GM21825 (cell line): ENCODE measurements around the gene BTBD6.
"Not testable (repeated sequence)": the region's sequence is repeated elsewhere in the genome, so short reads cannot be mapped to it uniquely, and the experiment has no call there.

Experiments used
- ATAC-seq: cut with Tn5 transposase; IDR thresholded peaks from one replicate; pipeline ENCODE4 v1.9.1; 2021; ENCODE audit warnings: mild to moderate bottlenecking, moderate library complexity; ENCODE audit not compliant: unreplicated experiment

BTBD6 gene

DNA sequence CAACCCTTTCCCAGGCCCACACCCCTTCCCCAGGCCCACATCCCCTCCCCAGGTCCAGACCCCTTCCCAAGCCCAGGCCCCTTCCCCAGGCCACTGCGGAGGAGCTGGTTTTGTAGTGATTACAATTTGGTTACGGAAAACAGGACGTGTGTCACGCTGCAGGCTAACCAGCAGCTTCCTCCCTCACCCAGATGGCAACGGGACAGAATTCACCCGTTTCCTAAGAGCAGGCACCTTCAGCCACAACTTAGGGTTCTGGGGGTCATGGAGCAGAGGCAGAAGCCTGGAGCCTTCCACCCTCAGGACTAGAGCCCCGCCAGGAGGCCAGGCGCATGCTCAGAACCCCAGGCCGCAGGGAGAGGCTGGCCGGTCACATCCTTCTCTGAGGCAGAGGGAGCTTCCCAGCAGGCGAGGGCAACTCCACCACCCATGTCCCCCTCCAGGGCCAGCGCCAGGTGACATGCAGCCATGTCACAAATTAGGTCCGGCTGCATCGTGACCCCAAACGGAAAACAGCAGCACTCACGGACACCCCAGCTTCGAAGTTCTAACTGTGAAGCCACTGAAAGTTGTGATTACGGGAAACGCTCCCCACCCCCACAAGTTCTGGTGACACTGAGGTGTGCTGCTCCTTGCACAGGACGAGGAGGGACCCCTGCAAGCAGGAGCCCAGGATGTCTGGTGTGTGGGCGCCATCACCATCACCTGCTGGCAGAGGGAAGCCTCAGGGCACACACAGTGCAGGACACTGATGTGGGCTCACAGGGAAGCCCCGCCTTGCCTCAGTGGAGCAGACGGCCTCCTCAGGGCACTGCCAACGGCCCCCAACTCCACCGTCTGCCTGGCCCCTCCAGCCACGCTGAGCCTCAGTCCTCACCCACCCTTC is 44.7 kb downstream of the BTBD6 start:
- no peak for ATAC-seq

DNA sequence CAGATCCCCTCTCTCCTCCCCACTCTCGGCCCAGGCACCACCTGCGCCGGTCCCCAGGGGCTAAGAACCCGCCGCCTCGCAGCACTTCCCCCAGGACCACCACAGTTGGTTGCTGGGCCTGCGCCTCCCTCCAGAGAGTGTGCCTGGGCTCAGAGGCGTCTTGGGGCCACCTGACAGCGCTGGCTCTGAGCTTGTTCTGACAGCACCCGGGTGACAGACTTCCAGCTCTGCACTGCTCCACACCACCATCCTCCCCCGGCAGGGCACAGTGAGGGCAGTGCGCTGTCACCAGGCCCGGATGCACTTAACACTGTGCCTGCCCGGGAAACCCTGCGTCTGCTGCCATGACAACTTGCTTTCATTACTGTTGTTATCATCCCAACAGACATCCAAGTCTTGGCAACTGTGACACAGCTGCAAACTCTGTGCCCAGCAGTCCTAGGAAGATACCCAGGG is 45.8 kb downstream of the BTBD6 start:
- ATAC-seq, result peak; percentile 66

DNA sequence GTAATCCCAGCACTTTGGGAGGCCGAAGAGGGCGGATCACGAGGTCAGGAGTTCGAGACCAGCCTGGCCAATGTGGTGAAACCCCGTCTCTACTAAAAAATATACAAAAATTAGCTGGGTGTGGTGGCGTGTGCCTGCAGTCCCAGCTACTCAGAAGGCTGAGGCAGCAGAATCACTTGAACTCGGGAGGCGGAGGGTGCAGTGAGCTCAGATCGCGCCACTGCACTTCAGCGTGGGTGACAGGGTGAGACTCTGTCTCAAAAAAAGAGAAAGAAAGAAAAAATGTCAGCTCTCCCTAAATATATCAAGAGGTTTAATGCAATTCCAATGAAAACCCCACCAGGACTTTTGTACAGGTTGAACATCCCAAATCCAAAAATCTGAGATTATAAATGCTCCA is 49.0 kb downstream of the BTBD6 start:
- ATAC-seq, result not testable (repeated sequence)

DNA sequence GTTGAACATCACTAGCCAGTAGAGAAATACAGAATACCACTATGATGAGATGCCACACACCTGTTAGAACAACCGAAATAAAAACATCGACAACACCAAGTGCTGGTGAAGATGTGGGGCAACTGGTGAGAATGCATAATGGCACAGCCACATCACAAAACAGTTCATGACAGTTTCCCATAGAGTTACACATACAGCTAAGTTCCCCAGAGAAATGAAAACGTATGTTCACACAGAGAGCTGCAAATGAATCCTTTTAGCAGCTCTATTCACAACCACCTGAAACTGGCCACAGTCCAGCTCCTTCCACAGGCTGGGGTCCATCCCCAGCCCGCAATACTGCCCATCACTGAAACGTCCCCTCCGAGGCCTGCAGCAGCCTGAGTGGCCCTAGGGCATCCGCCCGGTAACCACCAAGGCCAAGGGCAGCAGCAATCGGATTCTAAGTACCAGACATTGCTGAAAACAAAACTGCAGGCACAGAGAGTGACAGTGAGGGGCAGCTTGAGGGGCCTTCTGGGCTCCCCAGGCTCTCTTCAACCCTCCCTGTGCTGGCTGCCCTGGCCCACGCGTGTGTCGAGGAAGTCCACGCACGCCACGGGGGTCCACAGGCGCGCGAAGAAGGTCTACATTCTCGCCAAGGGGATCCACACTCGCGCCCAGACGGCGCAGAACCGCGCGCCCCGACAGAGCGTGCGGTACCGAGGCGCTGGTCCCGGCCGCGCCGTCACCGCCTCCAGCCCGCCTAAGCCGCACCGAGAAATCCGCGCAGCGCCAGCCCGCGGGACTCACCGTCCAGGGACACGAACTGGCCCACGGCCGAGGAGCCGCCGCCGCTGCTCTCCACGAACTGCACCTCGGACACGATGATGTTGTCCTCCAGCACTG is 51.6 kb downstream of the BTBD6 start:
- ATAC-seq, result peak; percentile 12
